ENCODE measurements around the gene DBP.
"Not testable (repeated sequence)": the region's sequence is repeated elsewhere in the genome, so short reads cannot be mapped to it uniquely, and the experiment has no call there.

DBP gene

GRCh38 chr19:48636859-48637448 lies at the start of gene DBP:
Gene DBP, minus strand, starts transcription at chr19:48637379. Its CDS starts 385 bp downstream, at chr19:48636994.
- in situ Hi-C loops (cut with HindIII; ENCODE audit: low sequenced_read_pairs): no loop called here
- TF ChIP-seq CTCF (IDR thresholded peaks at IDR 0.05; ENCODE audit: low read depth, low read length, missing control alignments): no peak
- H3K4me3 ChIP-seq (ENCODE audit: low read depth, low read length): peak within 1 kb of the TSS; percentile 50
- no peak for DNase-seq (ENCODE audit: low read depth)

GRCh38 chr19:48686637-48687036 lies 49.5 kb upstream of the DBP start:
- DNase-seq (ENCODE audit: low read depth); in situ Hi-C loops (cut with HindIII; ENCODE audit: low sequenced_read_pairs); H3K4me3 ChIP-seq (ENCODE audit: low read depth, low read length): not testable (repeated sequence)

- in situ Hi-C loops (cut with HindIII; ENCODE audit: low sequenced_read_pairs): no loop called here
- no peak overlapping the region for H3K4me3 ChIP-seq (ENCODE audit: low read depth, low read length)
- TF ChIP-seq CTCF (IDR thresholded peaks at IDR 0.05; ENCODE audit: low read depth, low read length, missing control alignments): no peak
- DNase-seq (ENCODE audit: low read depth): no peak
Measured at GRCh38 chr19:48686088-48686487, 48.9 kb upstream of the DBP start.

GRCh38 chr19:48685583-48685982 lies 48.4 kb upstream of the DBP start:
- TF ChIP-seq CTCF (IDR thresholded peaks at IDR 0.05; ENCODE audit: low read depth, low read length, missing control alignments): no peak
- in situ Hi-C loops (cut with HindIII; ENCODE audit: low sequenced_read_pairs): no loop called here
- DNase-seq (ENCODE audit: low read depth): no peak

GRCh38 chr19:48683349-48683748 lies 46.2 kb upstream of the DBP start:
- no peak for TF ChIP-seq CTCF (IDR thresholded peaks at IDR 0.05; ENCODE audit: low read depth, low read length, missing control alignments)
- in situ Hi-C loops (cut with HindIII; ENCODE audit: low sequenced_read_pairs): no loop called here
- DNase-seq (ENCODE audit: low read depth): no peak
- peak overlapping the region; percentile 12 for H3K4me3 ChIP-seq (ENCODE audit: low read depth, low read length)

More at GRCh38 chr19:48685583-48685982, 48.4 kb upstream of the DBP start:
- H3K4me3 ChIP-seq (ENCODE audit: low read depth, low read length): no peak overlapping the region

GRCh38 chr19:48681127-48681470 lies 43.9 kb upstream of the DBP start:
- in situ Hi-C loops (cut with HindIII; ENCODE audit: low sequenced_read_pairs): no loop called here
- no peak for TF ChIP-seq CTCF (IDR thresholded peaks at IDR 0.05; ENCODE audit: low read depth, low read length, missing control alignments)
- peak; percentile 55 for DNase-seq (ENCODE audit: low read depth)
- no peak overlapping the region for H3K4me3 ChIP-seq (ENCODE audit: low read depth, low read length)

- in situ Hi-C loops (cut with HindIII; ENCODE audit: low sequenced_read_pairs): no loop called here
- H3K4me3 ChIP-seq (ENCODE audit: low read depth, low read length): no peak overlapping the region
- DNase-seq (ENCODE audit: low read depth): no peak
- no peak for TF ChIP-seq CTCF (IDR thresholded peaks at IDR 0.05; ENCODE audit: low read depth, low read length, missing control alignments)
Measured at GRCh38 chr19:48680436-48681126, 43.4 kb upstream of the DBP start.

- in situ Hi-C loops (cut with HindIII; ENCODE audit: low sequenced_read_pairs); H3K4me3 ChIP-seq (ENCODE audit: low read depth, low read length); DNase-seq (ENCODE audit: low read depth): not testable (repeated sequence)
Measured at GRCh38 chr19:48680006-48680405, 42.8 kb upstream of the DBP start.

Data from astrocyte of the cerebellum (primary cell).